Transverse colon (tissue), 4 donors: ENCODE results near the gene RIT2.

Experiments
- CTCF ChIP-seq, 5 experiments: fragments of 200-600 bp in 3 of 5; fragments of 450-650 bp in 2 of 5; sonication (generic) in 3 of 5; IDR thresholded peaks; 1 replicate in 2 of 5; 2 replicates in 3 of 5; pipeline ENCODE4 v1.5.1; 2016 to 2017; ENCODE audit warnings: antibody characterized with exemption in 5 of 5, inconsistent platforms in 3 of 5, mild to moderate bottlenecking in 2 of 5, moderate library complexity in 1 of 5
- EP300 ChIP-seq: sonication (generic); formaldehyde crosslinking; IDR thresholded peaks from one replicate; pipeline ENCODE4 v1.6.1; 2017; ENCODE audit warnings: antibody characterized with exemption, low read depth
- POLR2AphosphoS5 ChIP-seq, 3 donors: sonication (generic); formaldehyde crosslinking; IDR thresholded peaks; one replicate each; pipeline ENCODE4 v1.6.1; 2016; ENCODE audit warnings: antibody characterized with exemption in 3 of 3

DNA sequence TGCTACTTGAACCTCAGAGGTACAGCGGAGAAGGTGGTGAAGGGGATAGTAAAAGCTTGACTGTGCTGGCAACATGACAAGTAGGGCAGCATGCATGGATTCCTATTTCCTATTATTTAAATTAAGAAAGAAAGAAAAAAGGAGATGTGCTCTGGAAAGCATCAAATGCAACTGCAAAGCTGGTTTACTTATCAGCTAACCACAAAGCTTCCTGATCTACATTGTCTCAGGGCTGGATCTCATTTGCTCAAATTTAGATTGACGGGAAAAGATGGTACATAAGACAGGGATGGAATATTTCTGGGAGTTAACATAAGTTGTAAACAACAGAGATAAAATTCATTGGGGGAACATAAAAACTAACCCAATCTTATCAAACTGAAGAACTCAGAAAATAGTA, 178.0 kb downstream of the RIT2 start:
- no peak for TF ChIP-seq CTCF (IDR thresholded peaks at IDR 0.05)
- no peak for TF ChIP-seq EP300
- TF ChIP-seq POLR2AphosphoS5 (IDR thresholded peaks at IDR 0.05): no peak
